ENCODE measurements around the gene PGC.

Gene PGC

DNA sequence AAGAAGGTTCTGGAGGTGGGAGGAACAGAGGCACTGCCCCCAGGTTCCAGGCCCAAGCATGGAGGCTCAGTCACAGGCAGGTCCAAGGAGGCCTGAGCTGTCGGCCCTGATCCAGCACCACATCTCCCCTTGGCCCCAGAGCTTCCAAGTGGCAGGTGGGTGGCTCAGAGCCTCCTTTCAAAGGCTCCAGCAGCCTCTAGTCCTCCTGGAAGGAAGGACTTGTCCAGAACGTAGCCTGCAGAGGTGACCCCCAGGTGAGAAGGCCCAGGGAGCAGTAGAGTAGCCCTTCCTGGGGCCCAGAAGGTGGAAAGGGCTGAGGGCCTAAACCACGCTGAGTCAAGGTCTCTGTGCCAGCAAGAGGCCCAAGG lies 19.5 kb downstream of the PGC start:
- Histone ChIP-seq H3K27me3 (ENCODE audit: control insufficient read depth, insufficient read depth, low read length) (0 out of 2 replicates have a peak, but pooled peaks cover 2% of the 10 kb centered on the region), H3K27ac (ENCODE audit: low read depth, low read length) (no peak overlapping the region), H3K36me3 (ENCODE audit: control insufficient read depth, insufficient read depth, low read length) (no peaks in the 10 kb centered on the region), H3K9ac (ENCODE audit: low read depth, low read length) (no peak overlapping the region), H3K9me3 (ENCODE audit: control insufficient read depth, insufficient read depth, low read length) (no peaks in the 10 kb centered on the region), H3K4me1 (ENCODE audit: control insufficient read depth, insufficient read depth, low read length) (peaks cover 46% of the 10 kb centered on the region), H3K4me3 (ENCODE audit: low read depth, low read length) (no peak overlapping the region)

- H3K27me3 ChIP-seq (ENCODE audit: control insufficient read depth, insufficient read depth, low read length), result no peaks in the 10 kb centered on the region
- H3K9me3 ChIP-seq (ENCODE audit: control insufficient read depth, insufficient read depth, low read length), result no peaks in the 10 kb centered on the region
- no peaks in the 10 kb centered on the region for H3K36me3 ChIP-seq (ENCODE audit: control insufficient read depth, insufficient read depth, low read length)
- no peak overlapping the region for H3K4me3 ChIP-seq (ENCODE audit: low read depth, low read length)
- H3K27ac ChIP-seq (ENCODE audit: low read depth, low read length), result no peak overlapping the region
- H3K9ac ChIP-seq (ENCODE audit: low read depth, low read length), result no peak overlapping the region
- H3K4me1 ChIP-seq (ENCODE audit: control insufficient read depth, insufficient read depth, low read length), result peaks cover 43% of the 10 kb centered on the region
Measured at GRCh38 chr6:41726876-41727275, 20.3 kb downstream of the PGC start.

DNA sequence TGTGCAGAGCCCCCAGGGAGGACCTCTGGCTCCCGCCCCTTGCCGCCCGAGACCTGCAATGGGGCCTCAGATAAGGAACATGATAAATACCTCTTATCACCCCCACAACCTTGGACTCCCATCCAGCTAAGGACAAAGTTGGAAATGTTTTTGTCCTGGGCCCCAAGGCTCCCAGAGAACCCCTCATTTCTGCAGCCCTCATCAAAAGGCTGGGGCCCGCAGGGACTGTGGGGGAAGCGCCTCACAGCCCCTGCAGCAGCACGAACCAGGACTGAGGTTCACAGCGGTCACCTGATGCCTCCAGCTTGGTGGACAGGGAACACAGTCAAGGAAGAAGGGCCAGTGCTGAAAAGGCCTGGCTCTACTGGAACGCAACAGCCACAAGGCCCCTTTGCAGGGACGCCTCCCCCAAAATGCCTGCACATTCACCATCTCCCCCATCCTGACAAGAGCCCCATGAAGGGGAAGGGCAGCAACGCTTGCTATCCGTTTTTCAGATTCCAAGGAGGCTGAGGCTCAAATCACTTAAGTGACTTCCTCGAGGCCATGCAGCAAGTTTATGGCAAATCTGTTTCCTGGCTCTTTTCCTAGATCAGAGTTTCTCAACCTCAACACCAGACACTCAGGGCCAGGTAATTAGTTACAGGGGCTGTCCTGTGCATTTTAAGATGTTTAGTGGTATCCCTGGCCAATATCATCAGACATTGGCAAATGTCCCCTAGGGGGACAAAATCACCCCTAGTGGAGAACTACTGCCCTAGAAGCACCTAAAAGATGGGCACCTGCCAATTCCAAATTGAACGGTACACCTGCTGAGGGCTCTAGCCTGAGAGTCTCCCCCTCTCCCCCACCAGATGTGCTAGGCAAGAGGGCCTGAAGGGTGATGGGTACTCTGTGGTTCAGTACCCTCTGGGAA lies 22.4 kb downstream of the PGC start:
- no peak overlapping the region for H3K4me3 ChIP-seq (ENCODE audit: low read depth, low read length)
- no peak overlapping the region for H3K27ac ChIP-seq (ENCODE audit: low read depth, low read length)
- no peak overlapping the region for H3K9ac ChIP-seq (ENCODE audit: low read depth, low read length)
- H3K9me3 ChIP-seq (ENCODE audit: control insufficient read depth, insufficient read depth, low read length), result no peaks in the 10 kb centered on the region
- peaks cover 29% of the 10 kb centered on the region for H3K4me1 ChIP-seq (ENCODE audit: control insufficient read depth, insufficient read depth, low read length)
- H3K27me3 ChIP-seq (ENCODE audit: control insufficient read depth, insufficient read depth, low read length), result no peaks in the 10 kb centered on the region
- H3K36me3 ChIP-seq (ENCODE audit: control insufficient read depth, insufficient read depth, low read length), result no peaks in the 10 kb centered on the region

DNA sequence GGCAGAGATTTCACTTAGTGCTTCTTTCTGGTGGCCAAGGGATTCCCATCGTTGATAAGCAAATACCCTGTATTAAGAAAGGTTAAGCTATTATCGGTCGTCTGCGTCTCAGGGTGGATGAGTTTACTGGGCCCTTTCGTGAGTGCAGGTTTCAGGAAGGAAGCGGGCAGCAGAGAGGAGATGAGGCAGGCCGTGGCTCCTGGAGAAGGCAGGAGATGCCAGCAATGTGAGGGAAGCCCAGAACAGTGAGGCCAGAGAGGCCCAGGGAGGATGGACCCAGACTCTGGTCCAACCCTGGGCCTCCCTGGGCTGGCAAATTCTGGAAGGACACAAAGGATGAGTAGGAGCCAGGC lies 23.0 kb downstream of the PGC start:
- H3K27ac ChIP-seq (ENCODE audit: low read depth, low read length), result no peak overlapping the region
- no peak overlapping the region for H3K4me3 ChIP-seq (ENCODE audit: low read depth, low read length)
- H3K36me3 ChIP-seq (ENCODE audit: control insufficient read depth, insufficient read depth, low read length), result no peaks in the 10 kb centered on the region
- H3K9ac ChIP-seq (ENCODE audit: low read depth, low read length), result no peak overlapping the region
- no peaks in the 10 kb centered on the region for H3K27me3 ChIP-seq (ENCODE audit: control insufficient read depth, insufficient read depth, low read length)
- H3K9me3 ChIP-seq (ENCODE audit: control insufficient read depth, insufficient read depth, low read length), result no peaks in the 10 kb centered on the region
- peaks cover 23% of the 10 kb centered on the region for H3K4me1 ChIP-seq (ENCODE audit: control insufficient read depth, insufficient read depth, low read length)

GRCh38 chr6:41723530-41724227 lies 23.5 kb downstream of the PGC start:
- Histone ChIP-seq H3K27me3 (ENCODE audit: control insufficient read depth, insufficient read depth, low read length) (no peaks in the 10 kb centered on the region), H3K4me3 (ENCODE audit: low read depth, low read length) (no peak overlapping the region), H3K4me1 (ENCODE audit: control insufficient read depth, insufficient read depth, low read length) (peaks cover 17% of the 10 kb centered on the region), H3K9ac (ENCODE audit: low read depth, low read length) (no peak overlapping the region), H3K9me3 (ENCODE audit: control insufficient read depth, insufficient read depth, low read length) (no peaks in the 10 kb centered on the region), H3K36me3 (ENCODE audit: control insufficient read depth, insufficient read depth, low read length) (no peaks in the 10 kb centered on the region), H3K27ac (ENCODE audit: low read depth, low read length) (no peak overlapping the region)

- no peaks in the 10 kb centered on the region for H3K36me3 ChIP-seq (ENCODE audit: control insufficient read depth, insufficient read depth, low read length)
- no peak overlapping the region for H3K9ac ChIP-seq (ENCODE audit: low read depth, low read length)
- no peaks in the 10 kb centered on the region for H3K27me3 ChIP-seq (ENCODE audit: control insufficient read depth, insufficient read depth, low read length)
- no peaks in the 10 kb centered on the region for H3K9me3 ChIP-seq (ENCODE audit: control insufficient read depth, insufficient read depth, low read length)
- H3K4me3 ChIP-seq (ENCODE audit: low read depth, low read length), result no peak overlapping the region
- peaks cover 14% of the 10 kb centered on the region for H3K4me1 ChIP-seq (ENCODE audit: control insufficient read depth, insufficient read depth, low read length)
- H3K27ac ChIP-seq (ENCODE audit: low read depth, low read length), result no peak overlapping the region
Measured at GRCh38 chr6:41722969-41723529, 24.1 kb downstream of the PGC start.

GRCh38 chr6:41721414-41721813 lies 25.8 kb downstream of the PGC start:
- Histone ChIP-seq H3K36me3 (ENCODE audit: control insufficient read depth, insufficient read depth, low read length) (no peaks in the 10 kb centered on the region), H3K9me3 (ENCODE audit: control insufficient read depth, insufficient read depth, low read length) (no peaks in the 10 kb centered on the region), H3K4me1 (ENCODE audit: control insufficient read depth, insufficient read depth, low read length) (peaks cover 14% of the 10 kb centered on the region), H3K27ac (ENCODE audit: low read depth, low read length) (no peak overlapping the region), H3K4me3 (ENCODE audit: low read depth, low read length) (no peak overlapping the region), H3K27me3 (ENCODE audit: control insufficient read depth, insufficient read depth, low read length) (no peaks in the 10 kb centered on the region), H3K9ac (ENCODE audit: low read depth, low read length) (no peak overlapping the region)

DNA sequence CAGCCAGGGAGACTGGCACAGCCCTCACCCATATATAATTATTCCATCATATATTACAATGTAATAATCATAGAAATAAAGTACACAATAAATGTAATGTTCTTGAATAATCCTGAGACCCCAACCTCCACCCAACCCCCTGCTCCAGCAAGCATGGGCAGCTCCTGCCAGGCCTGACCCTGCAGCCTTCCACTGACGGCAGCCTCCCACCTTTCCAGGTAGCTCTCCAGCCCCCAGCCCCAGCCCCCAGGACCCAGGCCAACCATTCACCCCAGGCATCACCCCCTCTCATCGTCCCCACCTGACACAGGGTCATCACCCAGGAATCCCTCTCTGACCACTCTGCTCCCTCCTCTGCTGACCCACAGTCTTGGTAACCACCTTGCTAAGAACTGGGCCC lies 26.4 kb downstream of the PGC start:
- Histone ChIP-seq H3K4me3 (ENCODE audit: low read depth, low read length) (no peak overlapping the region), H3K27ac (ENCODE audit: low read depth, low read length) (no peak overlapping the region), H3K36me3 (ENCODE audit: control insufficient read depth, insufficient read depth, low read length) (no peaks in the 10 kb centered on the region), H3K9me3 (ENCODE audit: control insufficient read depth, insufficient read depth, low read length) (no peaks in the 10 kb centered on the region), H3K4me1 (ENCODE audit: control insufficient read depth, insufficient read depth, low read length) (peaks cover 14% of the 10 kb centered on the region), H3K27me3 (ENCODE audit: control insufficient read depth, insufficient read depth, low read length) (no peaks in the 10 kb centered on the region), H3K9ac (ENCODE audit: low read depth, low read length) (no peak overlapping the region)

DNA sequence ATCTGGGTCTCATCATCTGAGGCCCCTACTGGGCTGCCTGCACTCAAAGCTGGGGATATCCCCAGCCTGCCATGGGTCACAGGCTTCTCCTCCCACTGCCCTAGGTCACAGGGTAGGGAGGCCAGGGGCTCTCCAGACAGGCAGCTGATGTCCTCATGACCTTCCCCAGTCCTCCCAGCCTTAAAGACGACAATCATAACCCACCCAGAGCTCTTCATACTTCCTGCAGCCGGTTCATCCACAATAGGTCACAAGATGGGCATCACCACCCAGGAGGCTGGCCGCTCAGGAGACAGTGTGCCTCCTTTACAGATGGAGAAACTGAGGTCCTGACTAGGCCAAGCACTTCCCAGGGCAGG lies 27.0 kb downstream of the PGC start:
- Histone ChIP-seq H3K27ac (ENCODE audit: low read depth, low read length) (no peak overlapping the region), H3K36me3 (ENCODE audit: control insufficient read depth, insufficient read depth, low read length) (no peaks in the 10 kb centered on the region), H3K9me3 (ENCODE audit: control insufficient read depth, insufficient read depth, low read length) (no peaks in the 10 kb centered on the region), H3K9ac (ENCODE audit: low read depth, low read length) (no peak overlapping the region), H3K4me3 (ENCODE audit: low read depth, low read length) (no peak overlapping the region), H3K4me1 (ENCODE audit: control insufficient read depth, insufficient read depth, low read length) (peaks cover 14% of the 10 kb centered on the region), H3K27me3 (ENCODE audit: control insufficient read depth, insufficient read depth, low read length) (no peaks in the 10 kb centered on the region)

GRCh38 chr6:41719436-41720261 lies 27.5 kb downstream of the PGC start:
- Histone ChIP-seq H3K9me3 (ENCODE audit: control insufficient read depth, insufficient read depth, low read length) (no peaks in the 10 kb centered on the region), H3K36me3 (ENCODE audit: control insufficient read depth, insufficient read depth, low read length) (no peaks in the 10 kb centered on the region), H3K4me3 (ENCODE audit: low read depth, low read length) (no peak overlapping the region), H3K27ac (ENCODE audit: low read depth, low read length) (no peak overlapping the region), H3K27me3 (ENCODE audit: control insufficient read depth, insufficient read depth, low read length) (no peaks in the 10 kb centered on the region), H3K9ac (ENCODE audit: low read depth, low read length) (no peak overlapping the region), H3K4me1 (ENCODE audit: control insufficient read depth, insufficient read depth, low read length) (peaks cover 14% of the 10 kb centered on the region)

All from HUES48 (cell line).